Fibroblast of the aortic adventitia (primary cell): Measurements from ENCODE around the gene REV3L. TPM values are rescaled to one million over a fixed set of nuclear protein-coding genes. Genes with fewer than 3 reads are reported as not detected.

Experiments used
- DNase-seq: peaks from one replicate; pipeline ENCODE4 v3.0.0-alpha.2; 2010; ENCODE audit warnings: low read depth
- H3K4me3 ChIP-seq: 2 replicates; pipeline ENCODE4 v1.5.1; 2011; ENCODE audit warnings: low read depth, mild to moderate bottlenecking, control low read depth, low read length, moderate library complexity
- total RNA-seq: library from RNA; depleted of rRNA; stranded (reverse); fragments of >200 nt; gene quantifications from 2 replicates; pipeline ENCODE4 v1.2.3, GENCODE V29; 2012; ENCODE audit warnings: low replicate concordance
- TF ChIP-seq, protein P1 (sequence below): IDR thresholded peaks from 2 replicates; pipeline ENCODE4 v1.5.1; 2011; ENCODE audit warnings: mild to moderate bottlenecking, low read length, control low read depth, inconsistent platforms; ENCODE audit not compliant: insufficient read depth

Gene REV3L
- total RNA-seq, 1 donor = 77.4 TPM

DNA sequence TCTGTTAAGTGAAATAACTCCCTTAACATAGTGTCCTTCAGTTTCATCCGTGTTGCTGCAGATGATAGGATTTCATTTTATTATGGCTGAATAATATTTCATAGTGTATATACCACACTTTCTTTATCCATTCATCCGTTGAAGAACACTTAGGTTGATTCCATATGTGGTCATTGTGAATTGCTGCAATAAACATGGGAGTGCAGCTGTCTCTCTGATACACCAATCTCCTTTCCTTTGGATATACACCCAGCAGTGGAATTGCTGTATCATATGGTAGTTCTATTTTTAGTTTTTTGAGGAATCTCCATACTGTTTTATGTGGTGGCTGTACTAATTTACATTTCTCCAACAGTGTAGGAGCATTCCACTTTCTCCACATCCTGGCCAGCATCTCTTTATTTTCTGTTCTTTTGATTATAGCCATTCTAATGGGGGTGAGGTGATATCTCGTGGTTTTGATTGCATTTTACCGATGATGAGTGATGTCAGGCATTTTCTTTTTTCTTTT is 202.5 kb downstream of the REV3L start:
- no peak for DNase-seq
- TF ChIP-seq, protein P1, sequence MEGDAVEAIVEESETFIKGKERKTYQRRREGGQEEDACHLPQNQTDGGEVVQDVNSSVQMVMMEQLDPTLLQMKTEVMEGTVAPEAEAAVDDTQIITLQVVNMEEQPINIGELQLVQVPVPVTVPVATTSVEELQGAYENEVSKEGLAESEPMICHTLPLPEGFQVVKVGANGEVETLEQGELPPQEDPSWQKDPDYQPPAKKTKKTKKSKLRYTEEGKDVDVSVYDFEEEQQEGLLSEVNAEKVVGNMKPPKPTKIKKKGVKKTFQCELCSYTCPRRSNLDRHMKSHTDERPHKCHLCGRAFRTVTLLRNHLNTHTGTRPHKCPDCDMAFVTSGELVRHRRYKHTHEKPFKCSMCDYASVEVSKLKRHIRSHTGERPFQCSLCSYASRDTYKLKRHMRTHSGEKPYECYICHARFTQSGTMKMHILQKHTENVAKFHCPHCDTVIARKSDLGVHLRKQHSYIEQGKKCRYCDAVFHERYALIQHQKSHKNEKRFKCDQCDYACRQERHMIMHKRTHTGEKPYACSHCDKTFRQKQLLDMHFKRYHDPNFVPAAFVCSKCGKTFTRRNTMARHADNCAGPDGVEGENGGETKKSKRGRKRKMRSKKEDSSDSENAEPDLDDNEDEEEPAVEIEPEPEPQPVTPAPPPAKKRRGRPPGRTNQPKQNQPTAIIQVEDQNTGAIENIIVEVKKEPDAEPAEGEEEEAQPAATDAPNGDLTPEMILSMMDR = no peak
- H3K4me3 ChIP-seq = no peak overlapping the region

DNA sequence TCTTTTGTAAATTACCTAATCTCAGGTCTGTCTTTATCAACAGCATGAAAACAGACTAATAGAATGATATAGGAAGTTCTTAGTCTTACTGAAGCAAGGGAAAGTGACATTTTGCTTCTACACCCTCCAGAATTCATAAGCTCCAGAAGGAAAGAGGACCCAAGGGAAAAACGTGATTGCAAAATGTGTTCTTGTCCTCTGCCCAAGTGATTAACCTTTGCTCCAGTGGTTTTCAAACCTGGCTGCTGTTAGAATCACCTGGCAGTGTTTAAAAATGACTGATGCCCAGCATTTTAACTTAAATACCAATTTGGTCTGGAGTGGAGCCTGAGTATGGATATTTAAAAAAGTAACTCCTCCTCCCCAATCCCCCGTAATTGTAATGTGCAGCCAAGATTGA is 204.3 kb downstream of the REV3L start:
- DNase-seq = no peak
- TF ChIP-seq, protein P1 = no peak
- no peak overlapping the region for H3K4me3 ChIP-seq

DNA sequence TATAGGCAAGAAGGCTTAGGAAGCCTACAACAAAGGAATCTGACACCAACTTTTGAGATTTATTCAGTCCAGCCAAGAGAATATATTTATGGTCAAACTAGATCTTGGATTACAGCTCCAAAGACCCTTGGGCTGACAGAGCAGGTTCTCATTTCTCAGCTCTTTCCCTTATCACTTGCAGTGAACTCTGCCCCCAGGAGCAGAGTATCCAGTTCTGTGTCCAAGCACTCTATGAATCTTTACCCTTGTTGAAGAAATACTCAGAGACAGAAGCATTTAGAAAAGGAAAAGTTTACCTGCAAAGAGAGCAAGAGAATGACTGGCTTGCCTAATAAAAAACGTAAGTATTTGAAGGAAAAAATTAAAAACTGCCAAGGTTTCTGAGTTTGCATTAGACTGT is 205.2 kb downstream of the REV3L start:
- DNase-seq = no peak
- H3K4me3 ChIP-seq = no peak overlapping the region
- TF ChIP-seq, protein P1 = no peak

DNA sequence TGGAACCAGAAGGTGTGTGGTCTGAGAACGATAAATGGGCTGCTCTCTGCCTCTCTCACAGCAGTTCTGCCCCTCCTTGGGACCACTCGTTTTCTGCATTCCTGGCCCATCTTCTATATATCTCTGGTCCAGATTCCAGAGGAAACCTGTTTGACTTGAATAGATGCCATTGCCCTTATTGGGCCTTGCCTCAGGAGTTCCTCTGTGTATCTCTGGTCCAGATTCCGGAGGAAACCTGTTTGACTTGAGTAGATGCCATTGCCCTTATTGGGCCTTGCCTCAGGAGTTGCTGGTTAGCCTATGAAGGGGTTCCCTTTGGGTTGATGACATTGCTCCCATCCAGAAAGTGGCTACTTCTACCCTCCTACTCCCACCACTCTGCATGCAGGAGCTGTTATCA is 206.3 kb downstream of the REV3L start:
- TF ChIP-seq, protein P1 = no peak
- DNase-seq = no peak
- no peak overlapping the region for H3K4me3 ChIP-seq

DNA sequence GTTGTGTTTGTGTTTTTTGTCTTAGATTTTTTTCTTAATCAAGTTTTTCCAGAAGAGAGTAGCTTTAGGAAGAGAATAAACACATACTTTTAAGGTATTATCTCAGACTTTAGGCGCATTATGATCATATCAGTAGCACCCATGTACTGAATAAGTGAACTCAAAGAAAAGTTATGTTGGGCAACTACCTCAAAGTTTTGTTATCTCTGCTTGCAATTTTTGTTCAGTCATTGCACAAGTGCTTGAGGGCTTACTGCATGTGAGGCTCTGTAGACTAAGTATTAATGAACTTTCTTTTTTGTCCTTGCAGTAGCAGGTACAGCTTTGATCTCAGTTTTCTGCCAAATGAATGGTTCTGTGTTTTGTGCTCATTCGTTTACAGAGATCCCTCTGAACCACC is 206.7 kb downstream of the REV3L start:
- DNase-seq = no peak
- TF ChIP-seq, protein P1 = no peak
- no peak overlapping the region for H3K4me3 ChIP-seq

DNA sequence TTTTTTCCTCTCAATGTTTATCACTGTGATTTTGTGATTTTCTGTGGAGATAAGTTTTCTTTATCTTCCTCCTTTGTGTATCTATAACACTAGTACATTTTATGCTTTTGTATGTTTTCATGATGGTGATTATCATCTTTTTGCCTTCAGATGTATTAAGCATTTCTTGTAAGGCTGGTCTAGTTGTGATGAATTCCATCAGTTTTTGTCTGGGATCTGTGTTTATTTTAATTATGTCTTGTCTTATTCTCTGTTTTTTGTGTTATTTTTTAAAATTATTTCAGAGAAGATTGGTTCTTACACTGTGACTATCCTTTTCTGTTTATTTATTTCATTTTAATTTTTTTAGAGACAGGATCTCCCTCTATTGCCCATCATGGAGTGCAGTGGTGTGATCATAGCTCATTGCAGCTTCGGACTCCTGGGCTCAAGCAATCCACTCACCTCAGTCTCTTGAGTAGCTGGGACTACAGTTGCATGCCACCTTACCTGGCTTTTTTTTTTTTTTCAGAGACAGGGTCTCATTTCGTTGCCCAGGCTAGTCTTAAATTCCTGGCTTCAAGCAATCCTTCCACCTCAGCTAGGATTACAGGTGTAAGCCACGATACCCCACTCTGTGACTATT is 208.3 kb downstream of the REV3L start:
- no peak for DNase-seq
- TF ChIP-seq, protein P1 = no peak
- no peak overlapping the region for H3K4me3 ChIP-seq

DNA sequence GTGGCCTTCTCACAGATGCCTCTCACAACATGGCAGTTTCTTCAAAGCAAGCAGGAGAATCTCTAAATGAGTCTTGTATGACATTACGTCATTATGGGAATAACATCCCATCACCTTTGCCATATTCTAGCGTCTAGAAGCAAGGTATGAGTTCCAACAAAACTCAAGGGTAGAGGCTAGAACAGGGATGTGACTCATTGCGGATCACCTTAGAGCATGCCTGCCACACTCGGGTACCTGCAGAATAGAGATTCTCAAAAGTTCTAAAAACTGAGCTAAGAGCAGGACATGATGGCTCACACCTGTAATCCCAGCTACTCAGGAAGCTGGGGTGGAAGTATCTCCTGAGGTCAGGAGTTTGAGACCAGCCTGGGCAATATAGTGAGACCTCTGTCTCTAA is 212.9 kb downstream of the REV3L start:
- TF ChIP-seq, protein P1 = no peak
- H3K4me3 ChIP-seq = no peak overlapping the region
- DNase-seq = no peak
